GM12801 (cell line): ENCODE measurements around the gene SPEN.

Experiments used
- CTCF ChIP-seq: IDR thresholded peaks from one replicate; pipeline ENCODE4 v1.5.1; 2011; ENCODE audit warnings: control low read depth; ENCODE audit not compliant: insufficient read length; ENCODE audit errors: extremely low read depth

SPEN gene

DNA sequence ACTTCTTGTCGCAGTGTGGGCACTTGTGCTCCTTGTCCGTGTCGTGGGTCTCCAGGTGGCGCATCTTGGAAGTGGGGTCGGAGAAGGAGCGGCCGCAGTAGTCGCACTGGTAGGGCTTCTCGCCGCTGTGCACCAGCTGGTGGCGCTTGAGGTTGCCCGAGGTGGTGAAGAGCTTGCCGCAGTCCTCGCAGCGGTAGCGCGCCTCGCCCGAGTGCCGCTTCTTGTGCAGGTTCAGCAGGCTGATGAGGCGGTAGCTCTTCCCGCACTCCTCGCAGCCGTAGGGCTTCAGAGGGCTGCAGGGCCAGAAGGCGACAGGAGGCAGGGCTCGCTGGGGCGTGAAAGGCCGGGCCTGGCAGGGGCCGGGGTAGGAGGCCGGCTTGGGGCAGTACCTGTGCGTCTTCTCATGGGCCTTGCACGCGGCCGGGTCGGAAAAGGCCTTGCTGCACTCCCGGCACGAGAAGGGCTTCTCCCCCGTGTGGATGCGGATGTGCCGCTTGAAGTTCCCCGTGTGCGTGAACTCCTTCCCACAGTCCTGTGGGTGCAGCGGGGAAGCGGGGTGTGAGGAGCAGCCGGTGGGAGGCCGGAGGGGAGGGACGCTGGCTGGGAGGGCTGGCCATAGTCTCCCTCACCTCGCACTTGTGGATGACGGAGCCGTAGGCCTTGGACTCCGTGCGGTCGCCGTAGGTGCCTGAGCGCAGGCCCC is 97.0 kb downstream of the SPEN start:
- TF ChIP-seq CTCF: no peak

- no peak for TF ChIP-seq CTCF
These were observed 97.7 kb downstream of the SPEN start for GRCh38 chr1:15945011-15945831.

DNA sequence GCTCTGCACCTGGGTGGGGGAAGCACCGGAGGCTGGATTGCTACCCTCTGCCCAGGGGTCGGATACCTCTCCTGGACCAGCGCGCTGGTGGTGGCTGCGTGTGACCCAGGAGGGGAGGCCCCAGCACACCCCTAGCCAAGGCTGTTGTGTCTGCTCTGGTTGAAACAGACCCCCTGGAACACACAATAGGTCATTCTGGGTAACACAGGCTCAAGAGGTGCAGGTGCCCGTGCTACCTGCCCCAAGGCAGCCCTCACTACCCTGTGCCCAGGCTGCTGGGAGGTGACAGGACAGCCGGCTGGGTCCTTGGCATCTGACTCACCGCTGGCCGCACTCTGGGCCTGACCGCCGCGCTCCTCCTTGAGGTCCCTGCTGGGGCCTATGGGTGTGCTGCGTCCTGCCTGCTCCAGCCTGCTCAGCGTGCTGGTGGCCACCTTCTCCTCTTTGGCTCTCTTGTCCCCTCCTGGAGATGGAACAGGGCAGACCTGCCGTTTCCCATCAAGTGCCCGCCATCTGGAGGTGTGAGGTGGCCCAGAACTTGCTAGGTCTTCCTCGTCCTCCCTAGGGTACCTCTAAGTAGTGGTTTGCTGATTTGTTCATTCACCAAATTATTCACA is 98.4 kb downstream of the SPEN start:
- no peak for TF ChIP-seq CTCF

GRCh38 chr1:15946571-15947381 is 99.3 kb downstream of the SPEN start:
- no peak for TF ChIP-seq CTCF

DNA sequence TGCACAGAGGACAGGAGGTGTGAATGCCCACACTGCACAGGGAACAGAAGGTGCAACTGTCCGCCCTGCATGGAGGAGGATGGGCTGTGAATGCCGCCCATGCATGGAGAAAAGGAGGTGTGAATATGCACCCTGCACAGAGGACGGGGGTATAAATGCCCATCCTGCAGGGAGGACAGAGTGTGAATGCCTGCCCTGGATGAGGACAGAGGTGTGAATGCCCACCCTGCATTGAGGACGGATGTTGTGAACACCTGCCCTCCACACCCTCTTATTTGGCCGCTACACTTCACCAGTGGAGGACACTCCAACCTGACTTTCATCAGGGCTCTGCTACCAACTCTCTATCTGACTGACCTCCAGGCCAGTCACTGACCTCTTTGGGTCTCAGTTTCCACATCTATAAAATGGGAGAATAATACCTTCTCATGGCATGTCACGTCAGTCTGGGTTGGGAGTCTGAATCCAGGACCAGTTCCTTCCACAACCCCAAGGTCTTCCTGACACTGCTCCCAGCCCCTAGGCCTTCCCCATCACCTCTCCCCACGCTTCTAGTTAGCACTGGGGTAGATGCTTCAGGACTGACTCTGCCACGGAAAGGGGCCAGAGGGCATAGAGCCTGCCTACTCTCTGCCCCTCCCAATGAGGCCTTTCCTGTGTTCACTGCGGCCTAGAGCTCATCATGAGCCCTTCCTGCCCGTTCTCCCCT is 100.0 kb downstream of the SPEN start:
- no peak for TF ChIP-seq CTCF

DNA sequence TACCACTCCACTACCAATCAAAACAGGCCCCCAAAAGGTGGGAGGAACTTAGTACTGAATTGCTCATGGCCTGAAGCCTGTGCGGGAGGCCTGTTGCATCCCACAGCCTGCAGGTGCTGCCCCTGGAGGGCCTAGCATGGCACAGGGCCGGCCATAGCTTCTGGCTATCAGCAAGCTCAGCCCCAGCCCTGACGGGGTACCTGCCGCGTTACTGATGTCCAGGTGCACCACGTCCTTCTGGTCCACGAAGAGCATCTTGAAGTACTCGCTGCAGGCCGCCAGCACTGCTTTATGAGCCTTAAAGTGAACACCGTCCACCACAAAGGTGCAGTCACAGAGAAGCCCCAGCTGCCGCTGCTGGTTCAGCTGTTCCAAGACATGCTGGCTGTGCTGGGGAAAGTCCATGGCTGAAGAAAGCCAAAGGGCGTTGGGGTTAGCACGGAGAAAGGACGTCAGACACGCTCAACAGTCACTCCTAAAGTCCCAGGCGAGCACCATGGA is 100.6 kb downstream of the SPEN start:
- TF ChIP-seq CTCF: no peak
